Measurements from ENCODE around the gene OBSCN.

Gene OBSCN

GRCh38 chr1:228410671-228411070 is 202.8 kb downstream of the OBSCN start:
- DNase-seq: no peak

DNA sequence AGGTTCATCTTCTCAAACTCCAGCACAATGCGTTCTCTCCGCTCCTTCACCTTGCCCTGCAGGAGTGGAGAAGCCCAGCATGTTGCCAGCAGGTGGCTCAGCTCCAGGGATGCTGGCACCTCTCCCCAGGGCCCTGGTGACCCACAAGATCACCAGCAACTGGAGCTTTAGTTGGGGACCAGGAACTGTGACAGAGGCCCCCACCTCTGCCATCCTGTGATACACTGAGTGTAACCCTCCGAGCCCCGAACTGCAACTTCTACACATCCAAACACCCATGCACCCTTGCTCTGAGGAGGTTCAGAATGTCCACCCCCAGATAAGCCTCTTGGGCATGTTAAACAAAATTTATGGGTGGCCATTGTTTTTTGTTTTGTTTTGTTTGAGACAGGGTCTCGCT is 203.3 kb downstream of the OBSCN start:
- DNase-seq: no peak

DNA sequence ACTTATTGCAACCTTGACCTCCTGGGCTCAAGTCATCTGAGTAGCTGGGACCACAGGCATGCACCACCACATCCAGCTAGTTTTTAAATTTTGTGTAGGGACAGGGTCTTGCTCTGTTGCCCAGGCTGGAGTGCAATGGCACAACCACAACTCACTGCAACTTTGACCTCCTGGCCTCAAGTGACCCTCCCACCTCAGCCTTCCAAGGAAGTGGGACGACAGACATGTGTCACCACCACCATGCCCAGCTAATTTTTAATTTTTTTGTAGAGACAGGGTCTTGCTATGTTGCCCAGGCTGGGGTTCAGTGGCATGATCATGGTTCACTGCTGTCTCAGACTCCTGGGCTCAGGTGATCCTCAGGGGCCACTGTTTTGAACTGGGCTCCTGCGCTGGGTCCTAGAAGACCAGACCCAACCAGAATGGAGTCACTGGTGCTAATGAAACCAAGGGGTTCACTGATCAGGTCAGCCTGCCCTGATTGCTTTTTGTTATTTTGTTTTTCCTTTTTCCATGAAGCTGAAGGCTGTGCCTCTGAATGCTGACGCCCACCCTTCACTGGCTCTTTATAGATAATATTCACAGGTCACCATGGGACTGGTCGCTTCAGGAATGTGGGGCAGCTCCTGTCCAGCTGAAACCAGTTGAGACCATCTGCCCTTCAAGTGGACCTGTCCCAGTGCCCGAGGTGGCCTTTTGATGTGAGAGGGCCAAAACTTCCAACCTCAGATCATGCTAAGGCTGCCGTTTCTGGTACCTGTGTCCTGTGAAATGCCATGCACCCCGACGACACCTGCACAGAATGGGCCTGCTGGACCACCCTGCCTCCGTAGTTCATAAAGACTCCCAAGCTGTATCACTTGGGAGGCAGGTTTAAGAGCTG is 203.9 kb downstream of the OBSCN start:
- no peak for DNase-seq

DNA sequence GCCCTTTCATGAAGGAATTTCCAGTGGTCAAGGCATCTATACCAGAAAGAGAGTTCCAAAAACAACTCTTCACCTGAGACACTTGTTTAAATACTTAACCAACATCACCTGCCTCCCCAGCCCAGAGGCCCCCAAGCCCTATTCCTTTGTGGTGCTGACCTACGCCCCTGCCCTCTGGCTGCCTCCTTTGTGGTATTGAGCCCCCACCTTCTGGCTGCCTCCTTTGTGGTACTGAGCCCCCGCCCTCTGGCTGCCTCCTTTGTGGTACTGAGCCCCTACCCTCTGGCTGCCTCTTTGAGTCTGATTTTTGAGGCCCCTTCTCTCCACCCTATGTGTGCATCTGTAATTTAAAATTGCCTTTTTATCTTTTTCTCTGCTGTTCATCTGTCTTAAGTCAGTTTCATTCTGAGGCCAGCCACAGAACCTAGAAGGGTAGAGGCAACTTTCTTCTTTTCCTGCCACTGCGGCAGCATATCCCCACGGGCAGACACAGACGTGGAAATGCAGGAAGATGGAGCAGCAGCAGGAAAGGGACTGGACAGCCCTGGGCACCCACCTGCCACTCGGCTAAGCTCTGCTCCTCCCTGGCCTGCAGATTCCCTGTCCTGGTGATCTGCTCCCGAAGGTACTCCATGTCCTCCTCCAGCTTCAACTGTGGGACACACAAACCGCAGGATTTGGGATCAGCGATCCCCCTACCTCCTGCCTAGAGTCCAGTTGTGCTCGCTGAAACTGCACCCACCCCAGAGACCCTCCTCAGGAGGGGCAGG is 205.6 kb downstream of the OBSCN start:
- no peak for DNase-seq

DNA sequence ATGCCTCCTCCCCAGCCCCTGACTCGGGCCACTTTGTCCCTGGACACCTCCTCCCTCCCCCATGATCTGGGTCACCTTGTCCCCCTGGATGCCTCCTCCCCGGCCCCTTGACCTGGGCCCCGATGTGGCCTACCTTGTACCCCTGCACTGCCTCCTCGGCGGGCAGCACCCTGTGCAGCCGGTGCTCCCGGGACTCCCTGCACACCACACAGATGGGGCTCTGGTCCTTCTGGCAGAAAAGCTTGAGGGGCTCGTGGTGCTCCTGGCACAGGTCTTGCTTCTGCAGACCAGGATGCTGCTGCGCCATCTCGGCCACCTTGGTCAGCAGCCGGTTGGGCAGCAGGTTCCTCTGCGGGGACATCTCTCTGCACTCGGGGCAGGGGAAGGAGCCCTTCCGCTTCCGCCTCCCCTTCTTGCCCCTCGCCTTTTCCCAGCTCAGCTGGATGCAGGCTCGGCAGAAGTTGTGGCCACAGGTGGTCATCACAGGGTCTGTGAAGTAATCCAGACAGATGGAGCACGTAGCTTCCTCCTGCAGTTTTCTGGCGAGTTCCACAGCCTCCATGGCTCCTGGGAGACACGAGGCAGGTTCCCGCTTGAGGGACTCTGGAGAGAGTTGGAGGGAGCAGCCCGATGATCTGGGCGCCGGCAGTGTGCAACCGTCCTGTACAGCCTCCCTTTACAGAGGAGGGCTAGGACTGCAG is 206.8 kb downstream of the OBSCN start:
- no peak for DNase-seq

DNA sequence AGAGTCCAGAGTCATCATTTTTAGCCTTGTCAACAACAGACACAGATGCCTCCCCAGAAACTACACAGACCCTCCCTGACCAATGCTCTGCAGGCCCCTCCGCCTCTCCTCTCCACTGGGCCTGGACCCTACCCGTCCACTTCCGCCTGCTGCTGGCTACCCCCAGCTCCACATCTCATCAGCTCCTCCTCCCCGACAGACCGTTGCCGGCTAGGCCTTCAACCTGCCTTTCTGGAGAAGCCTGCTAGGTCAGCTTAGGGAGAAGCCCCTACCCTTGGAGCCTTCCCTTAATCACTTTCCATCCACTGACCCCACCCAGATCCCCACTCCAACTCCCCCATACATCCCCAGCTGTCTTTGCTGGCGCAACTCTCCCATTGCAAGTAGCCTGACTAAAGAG is 207.4 kb downstream of the OBSCN start:
- no peak for DNase-seq

GRCh38 chr1:228415853-228416216 is 208.0 kb downstream of the OBSCN start:
- peak; percentile 31 for DNase-seq

- DNase-seq: peak; percentile 51
Observed at GRCh38 chr1:228416217-228416933, 208.5 kb downstream of the OBSCN start, which contains the start of gene TRIM17. Gene TRIM17, minus strand, starts transcription at chr1:228416861. Its CDS starts 1,789 bp downstream, at chr1:228415072.

DNA sequence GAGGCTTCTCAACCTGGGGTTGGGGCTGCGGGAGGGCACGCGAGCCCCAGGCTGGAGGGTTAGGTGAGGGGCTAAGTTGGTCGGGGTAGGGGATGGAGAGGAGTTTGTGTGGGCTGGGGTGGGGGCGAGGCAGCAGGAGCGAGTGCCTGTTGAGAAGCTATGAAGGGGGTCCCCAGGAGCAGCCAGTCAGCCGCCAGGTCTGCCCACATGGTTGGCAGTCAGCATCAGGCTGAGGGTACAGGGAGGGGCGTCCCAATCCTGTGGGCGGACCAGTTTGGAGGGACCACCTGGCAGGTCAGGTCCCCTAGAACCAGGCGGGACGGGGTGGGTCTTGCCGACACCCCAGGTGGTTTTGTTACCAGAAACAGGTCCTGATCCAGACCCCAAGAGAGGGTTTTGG is 209.2 kb downstream of the OBSCN start:
- DNase-seq: no peak

- no peak for DNase-seq
Observed at GRCh38 chr1:228417483-228418203, 209.8 kb downstream of the OBSCN start.

- no peak for DNase-seq
Observed at GRCh38 chr1:228420968-228421826, 213.4 kb downstream of the OBSCN start.

DNA sequence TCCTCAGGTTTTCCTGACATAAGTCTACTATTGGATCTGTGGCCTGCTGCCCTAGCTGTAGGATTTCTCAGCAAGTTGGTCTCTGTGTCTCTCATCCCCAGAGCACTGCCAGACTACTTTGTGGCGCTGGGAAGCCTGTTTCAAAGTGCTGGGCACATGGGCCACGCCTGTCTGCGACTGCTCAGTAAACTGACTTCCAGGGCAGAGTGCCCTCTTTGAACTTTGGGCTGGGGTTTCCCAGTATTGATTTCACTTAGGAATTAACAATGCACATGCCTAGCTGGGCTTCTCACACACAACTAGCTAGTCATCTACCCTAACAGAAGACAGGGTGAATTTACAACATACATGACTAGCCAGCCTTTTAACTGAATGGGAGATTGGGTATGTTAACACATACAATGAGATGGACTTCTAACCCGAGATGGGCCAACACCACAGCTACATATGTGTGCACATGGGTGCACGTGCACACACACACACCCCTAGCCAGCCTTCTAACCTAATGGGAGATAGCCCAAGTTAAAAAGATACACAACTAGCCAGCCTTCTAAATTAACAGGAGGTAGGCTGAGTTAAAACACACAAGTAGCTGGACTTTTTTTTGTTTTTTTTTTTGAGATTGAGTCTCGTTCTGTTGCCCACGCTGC is 215.7 kb downstream of the OBSCN start:
- no peak for DNase-seq

DNA sequence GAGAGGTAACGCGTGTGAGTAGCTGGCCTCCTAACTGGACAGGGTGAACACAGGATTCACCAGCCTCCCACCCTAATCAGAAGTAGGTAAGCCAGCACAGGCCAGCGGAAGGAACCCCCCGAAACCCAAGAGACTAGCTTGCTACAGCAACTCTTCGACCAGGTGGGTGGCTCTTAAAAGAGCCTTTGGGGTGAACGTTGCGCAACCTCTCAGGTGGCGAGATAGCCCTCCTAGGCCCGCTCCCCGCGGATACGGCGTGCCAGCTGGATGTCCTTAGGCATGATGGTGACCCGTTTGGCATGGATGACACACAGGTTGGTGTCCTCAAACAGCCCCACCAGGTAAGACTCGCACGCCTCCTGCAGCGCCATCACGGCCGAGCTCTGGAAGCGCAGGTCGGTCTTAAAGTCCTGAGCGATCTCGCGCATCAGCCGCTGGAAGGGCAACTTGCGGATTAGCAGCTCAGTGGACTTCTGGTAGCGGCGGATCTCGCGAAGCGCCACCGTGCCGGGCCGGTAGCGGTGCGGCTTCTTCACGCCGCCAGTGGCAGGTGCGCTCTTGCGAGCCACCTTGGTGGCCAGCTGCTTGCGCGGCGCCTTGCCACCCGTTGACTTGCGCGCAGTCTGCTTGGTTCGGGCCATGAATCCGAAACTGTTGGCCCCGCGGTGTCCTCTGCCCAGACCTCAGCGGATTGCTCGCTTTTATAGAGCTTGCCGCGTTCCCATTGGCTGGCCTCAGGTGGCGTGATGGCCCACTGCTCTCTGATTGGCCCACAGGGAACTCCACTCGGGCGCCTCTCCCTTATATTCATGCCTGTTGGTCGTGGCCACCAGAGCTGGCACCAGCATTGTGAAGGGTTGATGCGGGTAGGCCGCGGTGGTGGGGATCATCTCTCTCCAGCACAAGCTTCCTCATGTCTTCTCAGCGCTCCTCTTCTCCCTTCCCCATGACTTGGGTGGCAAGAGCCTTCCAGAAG is 217.1 kb downstream of the OBSCN start:
- DNase-seq: no peak

GRCh38 chr1:228426518-228427175 is 218.8 kb downstream of the OBSCN start:
- no peak for DNase-seq

GRCh38 chr1:228428412-228428811 is 220.6 kb downstream of the OBSCN start:
- no peak for DNase-seq
